GM23338 (cell line): ENCODE measurements around the gene CHST12. TPM values are rescaled to one million over a fixed set of nuclear protein-coding genes. Genes with fewer than 3 reads are reported as not detected.

Source experiments
- ATAC-seq: fragments of 200-7000 bp; cut with Tn5 transposase; 3 replicates; pipeline ENCODE4 v1.9.1; 2020
- DNase-seq: peaks from one replicate; pipeline ENCODE4 v3.0.0-alpha.2; 2015; ENCODE audit warnings: low spot score
- H2AFZ ChIP-seq: fragments of 200-600 bp; sonication (generic); 2 replicates; pipeline ENCODE4 v1.8.0; 2016; ENCODE audit warnings: antibody characterized with exemption, mild to moderate bottlenecking, moderate library complexity
- H3F3A ChIP-seq: fragments of 200-600 bp; sonication (generic); replicated peaks from 2 replicates; pipeline ENCODE4 v1.8.0; 2017; ENCODE audit warnings: antibody characterized with exemption, mixed run types, low read depth
- H3K27ac ChIP-seq: fragments of 200-600 bp; sonication (generic); 2 replicates; pipeline ENCODE4 v1.6.1; 2016; ENCODE audit warnings: low read depth
- H3K27me3 ChIP-seq: fragments of 200-600 bp; sonication (generic); 2 replicates; pipeline ENCODE4 v1.8.0; 2016; ENCODE audit warnings: mild to moderate bottlenecking, mixed run types, moderate library complexity; ENCODE audit not compliant: insufficient read depth
- H3K36me3 ChIP-seq: fragments of 200-600 bp; sonication (generic); 2 replicates; pipeline ENCODE4 v1.8.0; 2016; ENCODE audit warnings: mild to moderate bottlenecking; ENCODE audit not compliant: insufficient read depth
- H3K4me1 ChIP-seq: fragments of 200-600 bp; sonication (generic); 2 replicates; pipeline ENCODE4 v1.8.0; 2016; ENCODE audit warnings: mild to moderate bottlenecking, moderate library complexity; ENCODE audit not compliant: insufficient read depth
- H3K4me2 ChIP-seq: fragments of 200-600 bp; sonication (generic); 2 replicates; pipeline ENCODE4 v1.7.1; 2017; ENCODE audit warnings: mixed run types
- H3K4me3 ChIP-seq: fragments of 200-600 bp; sonication (generic); 2 replicates; pipeline ENCODE4 v1.6.1; 2016; ENCODE audit warnings: mixed run types
- H3K79me2 ChIP-seq: fragments of 200-600 bp; sonication (generic); replicated peaks from 2 replicates; pipeline ENCODE4 v1.8.0; 2017; ENCODE audit warnings: mild to moderate bottlenecking; ENCODE audit not compliant: insufficient read depth
- H3K9me2 ChIP-seq: fragments of 200-600 bp; sonication (generic); 2 replicates; pipeline ENCODE4 v1.8.0; 2017; ENCODE audit not compliant: insufficient read depth
- H4K20me1 ChIP-seq: fragments of 200-600 bp; sonication (generic); replicated peaks from 2 replicates; pipeline ENCODE4 v1.8.0; 2017; ENCODE audit warnings: mild to moderate bottlenecking; ENCODE audit not compliant: insufficient read depth
- H3K27ac Mint-ChIP-seq: 2 replicates; pipeline ENCODE4 v1.8.0; 2020; ENCODE audit warnings: inconsistent platforms, mild to moderate bottlenecking, moderate library complexity, mixed read lengths
- H3K27me3 Mint-ChIP-seq: 3 replicates; pipeline ENCODE4 v1.8.0; 2022; ENCODE audit warnings: low read depth, mild to moderate bottlenecking, moderate library complexity, mixed read lengths, inconsistent platforms; ENCODE audit not compliant: insufficient read depth, poor library complexity
- H3K36me3 Mint-ChIP-seq: 3 replicates; pipeline ENCODE4 v1.8.0; 2021; ENCODE audit warnings: low read depth, mild to moderate bottlenecking, inconsistent platforms, moderate library complexity, mixed read lengths
- H3K4me1 Mint-ChIP-seq: 3 replicates; pipeline ENCODE4 v1.8.0; 2020; ENCODE audit warnings: mild to moderate bottlenecking, inconsistent platforms, mixed read lengths
- H3K4me3 Mint-ChIP-seq: 3 replicates; pipeline ENCODE4 v1.8.0; 2021; ENCODE audit warnings: moderate library complexity, mild to moderate bottlenecking, inconsistent platforms, mixed read lengths
- H3K9me3 Mint-ChIP-seq: 3 replicates; pipeline ENCODE4 v1.8.0; 2020; ENCODE audit warnings: moderate library complexity, mild to moderate bottlenecking, inconsistent platforms, mixed read lengths
- CREB1 ChIP-seq: fragments of 250-450 bp; sonication (Bioruptor Pico); IDR thresholded peaks from 2 replicates; pipeline ENCODE4 v1.5.0; 2020; ENCODE audit warnings: low read depth, mild to moderate bottlenecking, moderate library complexity
- JUNB ChIP-seq: IDR thresholded peaks from one replicate; pipeline ENCODE4 v1.6.1; 2016; ENCODE audit warnings: antibody characterized with exemption; ENCODE audit not compliant: unreplicated experiment
- STAT1 ChIP-seq: IDR thresholded peaks from one replicate; pipeline ENCODE4 v1.6.1; 2016; ENCODE audit warnings: antibody characterized with exemption; ENCODE audit not compliant: unreplicated experiment
- polyA plus RNA-seq: library from polyadenylated mRNA; unstranded; fragments of >200 nt; fragmentation: Nextera tagmentation; extraction: Ambion mirVana; gene quantifications from 2 replicates; pipeline ENCODE4 v1.2.1, GENCODE V29; 2016
- total RNA-seq: library from RNA; depleted of rRNA; stranded (reverse); fragments of >200 nt; shearing (Covaris generic); gene quantifications from 2 replicates; pipeline ENCODE4 v1.2.3, GENCODE V29; 2014
- TF ChIP-seq, protein P1 (sequence below): fragments of 250-450 bp; sonication (Bioruptor Pico); IDR thresholded peaks from 2 replicates; pipeline ENCODE4 v1.5.0; 2020; ENCODE audit warnings: mild to moderate bottlenecking, moderate library complexity
- TF ChIP-seq, protein P2 (sequence below), 2 experiments: fragments of 200-600 bp in 1 of 2; sonication (generic) in 1 of 2; conservative IDR thresholded peaks; 2 replicates each; pipeline versions ENCODE4 v1.5.1 to v1.6.1; 2016 to 2017; ENCODE audit warnings: antibody characterized with exemption in 2 of 2, low read depth in 2 of 2, mild to moderate bottlenecking in 2 of 2, moderate library complexity in 1 of 2

Gene CHST12
- total and polyA plus RNA-seq, 2 experiments from 2014 or later, result 10.1 to 14.6 TPM

DNA sequence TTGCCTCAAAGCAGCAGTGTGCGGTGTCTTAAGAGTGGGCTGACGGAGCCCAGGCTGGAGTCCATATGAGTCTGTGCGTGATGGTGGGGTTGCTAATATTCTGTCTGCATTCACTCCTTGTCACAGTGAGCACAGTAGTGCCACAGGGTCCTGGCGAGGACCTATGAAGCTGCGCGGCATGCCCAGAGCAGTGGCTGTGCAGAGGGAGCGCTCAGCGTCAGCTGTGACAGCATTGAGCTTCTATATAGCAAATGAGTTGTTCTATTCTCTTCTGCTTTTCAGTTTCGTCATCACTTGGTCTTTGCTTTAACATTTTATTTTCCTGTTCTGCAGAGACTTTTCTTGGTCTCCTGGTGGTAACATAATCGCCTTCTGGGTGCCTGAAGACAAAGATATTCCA is 34.3 kb upstream of the CHST12 start (continued):
- TF ChIP-seq, protein P1, sequence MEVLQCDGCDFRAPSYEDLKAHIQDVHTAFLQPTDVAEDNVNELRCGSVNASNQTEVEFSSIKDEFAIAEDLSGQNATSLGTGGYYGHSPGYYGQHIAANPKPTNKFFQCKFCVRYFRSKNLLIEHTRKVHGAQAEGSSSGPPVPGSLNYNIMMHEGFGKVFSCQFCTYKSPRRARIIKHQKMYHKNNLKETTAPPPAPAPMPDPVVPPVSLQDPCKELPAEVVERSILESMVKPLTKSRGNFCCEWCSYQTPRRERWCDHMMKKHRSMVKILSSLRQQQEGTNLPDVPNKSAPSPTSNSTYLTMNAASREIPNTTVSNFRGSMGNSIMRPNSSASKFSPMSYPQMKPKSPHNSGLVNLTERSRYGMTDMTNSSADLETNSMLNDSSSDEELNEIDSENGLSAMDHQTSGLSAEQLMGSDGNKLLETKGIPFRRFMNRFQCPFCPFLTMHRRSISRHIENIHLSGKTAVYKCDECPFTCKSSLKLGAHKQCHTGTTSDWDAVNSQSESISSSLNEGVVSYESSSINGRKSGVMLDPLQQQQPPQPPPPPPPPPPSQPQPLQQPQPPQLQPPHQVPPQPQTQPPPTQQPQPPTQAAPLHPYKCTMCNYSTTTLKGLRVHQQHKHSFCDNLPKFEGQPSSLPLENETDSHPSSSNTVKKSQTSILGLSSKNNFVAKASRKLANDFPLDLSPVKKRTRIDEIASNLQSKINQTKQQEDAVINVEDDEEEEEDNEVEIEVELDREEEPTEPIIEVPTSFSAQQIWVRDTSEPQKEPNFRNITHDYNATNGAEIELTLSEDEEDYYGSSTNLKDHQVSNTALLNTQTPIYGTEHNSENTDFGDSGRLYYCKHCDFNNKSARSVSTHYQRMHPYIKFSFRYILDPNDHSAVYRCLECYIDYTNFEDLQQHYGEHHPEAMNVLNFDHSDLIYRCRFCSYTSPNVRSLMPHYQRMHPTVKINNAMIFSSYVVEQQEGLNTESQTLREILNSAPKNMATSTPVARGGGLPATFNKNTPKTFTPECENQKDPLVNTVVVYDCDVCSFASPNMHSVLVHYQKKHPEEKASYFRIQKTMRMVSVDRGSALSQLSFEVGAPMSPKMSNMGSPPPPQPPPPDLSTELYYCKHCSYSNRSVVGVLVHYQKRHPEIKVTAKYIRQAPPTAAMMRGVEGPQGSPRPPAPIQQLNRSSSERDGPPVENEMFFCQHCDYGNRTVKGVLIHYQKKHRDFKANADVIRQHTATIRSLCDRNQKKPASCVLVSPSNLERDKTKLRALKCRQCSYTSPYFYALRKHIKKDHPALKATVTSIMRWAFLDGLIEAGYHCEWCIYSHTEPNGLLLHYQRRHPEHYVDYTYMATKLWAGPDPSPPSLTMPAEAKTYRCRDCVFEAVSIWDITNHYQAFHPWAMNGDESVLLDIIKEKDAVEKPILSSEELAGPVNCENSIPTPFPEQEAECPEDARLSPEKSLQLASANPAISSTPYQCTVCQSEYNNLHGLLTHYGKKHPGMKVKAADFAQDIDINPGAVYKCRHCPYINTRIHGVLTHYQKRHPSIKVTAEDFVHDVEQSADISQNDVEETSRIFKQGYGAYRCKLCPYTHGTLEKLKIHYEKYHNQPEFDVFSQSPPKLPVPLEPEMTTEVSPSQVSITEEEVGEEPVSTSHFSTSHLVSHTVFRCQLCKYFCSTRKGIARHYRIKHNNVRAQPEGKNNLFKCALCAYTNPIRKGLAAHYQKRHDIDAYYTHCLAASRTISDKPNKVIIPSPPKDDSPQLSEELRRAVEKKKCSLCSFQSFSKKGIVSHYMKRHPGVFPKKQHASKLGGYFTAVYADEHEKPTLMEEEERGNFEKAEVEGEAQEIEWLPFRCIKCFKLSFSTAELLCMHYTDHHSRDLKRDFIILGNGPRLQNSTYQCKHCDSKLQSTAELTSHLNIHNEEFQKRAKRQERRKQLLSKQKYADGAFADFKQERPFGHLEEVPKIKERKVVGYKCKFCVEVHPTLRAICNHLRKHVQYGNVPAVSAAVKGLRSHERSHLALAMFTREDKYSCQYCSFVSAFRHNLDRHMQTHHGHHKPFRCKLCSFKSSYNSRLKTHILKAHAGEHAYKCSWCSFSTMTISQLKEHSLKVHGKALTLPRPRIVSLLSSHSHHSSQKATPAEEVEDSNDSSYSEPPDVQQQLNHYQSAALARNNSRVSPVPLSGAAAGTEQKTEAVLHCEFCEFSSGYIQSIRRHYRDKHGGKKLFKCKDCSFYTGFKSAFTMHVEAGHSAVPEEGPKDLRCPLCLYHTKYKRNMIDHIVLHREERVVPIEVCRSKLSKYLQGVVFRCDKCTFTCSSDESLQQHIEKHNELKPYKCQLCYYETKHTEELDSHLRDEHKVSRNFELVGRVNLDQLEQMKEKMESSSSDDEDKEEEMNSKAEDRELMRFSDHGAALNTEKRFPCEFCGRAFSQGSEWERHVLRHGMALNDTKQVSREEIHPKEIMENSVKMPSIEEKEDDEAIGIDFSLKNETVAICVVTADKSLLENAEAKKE, result no peak

DNA sequence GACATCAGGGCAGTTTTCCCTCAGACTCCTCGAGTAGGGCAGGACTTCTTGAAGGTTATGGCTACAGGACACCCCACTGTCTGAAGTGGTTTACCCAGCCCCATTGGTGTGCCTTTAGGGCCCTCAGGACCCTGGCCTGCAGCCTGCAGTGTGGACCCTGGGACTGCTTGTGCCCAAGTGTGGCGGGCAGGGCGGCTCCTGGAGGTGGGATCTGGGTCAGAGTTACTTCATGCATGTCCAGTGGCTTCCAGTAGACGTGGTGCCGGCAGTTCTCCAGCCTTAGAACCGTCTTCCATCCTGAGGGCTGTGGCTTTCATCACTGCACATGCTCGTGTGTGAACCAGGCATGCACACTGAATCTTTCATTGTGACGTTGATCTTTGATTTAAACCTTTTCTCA is 32.1 kb upstream of the CHST12 start:
- Histone ChIP-seq H3K4me2 (no peak overlapping the region), H3F3A (peaks cover 55% of the 10 kb centered on the region), H4K20me1 (peaks cover 55% of the 10 kb centered on the region), H3K27me3 (no peaks in the 10 kb centered on the region), H3K9me2 (no peaks in the 10 kb centered on the region), H3K36me3 (peaks cover 98% of the 10 kb centered on the region), H3K4me1 (no peaks in the 10 kb centered on the region), H2AFZ (no peak overlapping the region), H3K27ac (no peak overlapping the region), H3K79me2 (peaks cover 85% of the 10 kb centered on the region), H3K4me3 (no peak overlapping the region)
- TF ChIP-seq JUNB (no peak), STAT1 (no peak), CREB1 (CRISPR knock-in tag) (no peak)
- TF ChIP-seq, protein P2, sequence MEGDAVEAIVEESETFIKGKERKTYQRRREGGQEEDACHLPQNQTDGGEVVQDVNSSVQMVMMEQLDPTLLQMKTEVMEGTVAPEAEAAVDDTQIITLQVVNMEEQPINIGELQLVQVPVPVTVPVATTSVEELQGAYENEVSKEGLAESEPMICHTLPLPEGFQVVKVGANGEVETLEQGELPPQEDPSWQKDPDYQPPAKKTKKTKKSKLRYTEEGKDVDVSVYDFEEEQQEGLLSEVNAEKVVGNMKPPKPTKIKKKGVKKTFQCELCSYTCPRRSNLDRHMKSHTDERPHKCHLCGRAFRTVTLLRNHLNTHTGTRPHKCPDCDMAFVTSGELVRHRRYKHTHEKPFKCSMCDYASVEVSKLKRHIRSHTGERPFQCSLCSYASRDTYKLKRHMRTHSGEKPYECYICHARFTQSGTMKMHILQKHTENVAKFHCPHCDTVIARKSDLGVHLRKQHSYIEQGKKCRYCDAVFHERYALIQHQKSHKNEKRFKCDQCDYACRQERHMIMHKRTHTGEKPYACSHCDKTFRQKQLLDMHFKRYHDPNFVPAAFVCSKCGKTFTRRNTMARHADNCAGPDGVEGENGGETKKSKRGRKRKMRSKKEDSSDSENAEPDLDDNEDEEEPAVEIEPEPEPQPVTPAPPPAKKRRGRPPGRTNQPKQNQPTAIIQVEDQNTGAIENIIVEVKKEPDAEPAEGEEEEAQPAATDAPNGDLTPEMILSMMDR (conservative IDR thresholded peaks at IDR 0.05; ENCODE audit: low read depth in 2 of 2), result no peak
- no peaks in the 10 kb centered on the region for H3K9me3 Mint-ChIP-seq
- H3K4me1 Mint-ChIP-seq, result no peaks in the 10 kb centered on the region
- H3K4me3 Mint-ChIP-seq, result no peak overlapping the region; the same call in 2 of the 3 replicates
- H3K27ac Mint-ChIP-seq, result no peak overlapping the region
- DNase-seq, result no peak
- peaks cover 8% of the 10 kb centered on the region for H3K27me3 Mint-ChIP-seq
- H3K36me3 Mint-ChIP-seq, result peaks cover 98% of the 10 kb centered on the region
- ATAC-seq, result no peak
